Measurements from ENCODE around the gene ATAD3C.
A peak's percentile ranks its signal among the peaks of the same experiment; 100 is the strongest.

ATAD3C gene

DNA sequence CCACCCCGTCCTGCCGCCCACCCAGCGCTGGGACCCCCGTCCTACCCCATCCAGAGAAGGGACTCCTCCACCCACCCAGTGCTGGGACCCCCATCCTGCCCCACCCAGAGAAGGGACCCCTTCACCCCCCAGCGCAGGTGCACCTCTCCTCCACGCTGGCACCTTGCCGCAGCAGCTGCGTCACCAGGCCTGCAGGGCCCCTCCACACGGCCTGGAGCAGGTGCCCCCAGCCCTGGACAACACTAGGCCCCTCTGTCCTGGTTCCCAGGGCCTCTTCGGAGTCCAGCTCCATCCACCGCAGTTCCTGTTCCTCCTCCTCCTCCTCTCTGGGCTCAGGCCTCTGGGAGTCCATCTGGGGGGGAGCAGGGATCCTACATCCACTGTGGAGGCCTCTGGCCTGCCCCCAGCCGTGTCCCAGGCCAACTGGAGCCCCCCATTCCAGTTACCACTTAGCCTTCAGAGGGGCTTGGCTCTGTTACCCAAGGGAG lies 28.8 kb upstream of the ATAD3C start:
- peak overlapping the region in 1 of 2 donors; percentile 36 for H3K4me3 ChIP-seq (ENCODE audit: low read depth in 1 of 2, low read length in 2 of 2)

DNA sequence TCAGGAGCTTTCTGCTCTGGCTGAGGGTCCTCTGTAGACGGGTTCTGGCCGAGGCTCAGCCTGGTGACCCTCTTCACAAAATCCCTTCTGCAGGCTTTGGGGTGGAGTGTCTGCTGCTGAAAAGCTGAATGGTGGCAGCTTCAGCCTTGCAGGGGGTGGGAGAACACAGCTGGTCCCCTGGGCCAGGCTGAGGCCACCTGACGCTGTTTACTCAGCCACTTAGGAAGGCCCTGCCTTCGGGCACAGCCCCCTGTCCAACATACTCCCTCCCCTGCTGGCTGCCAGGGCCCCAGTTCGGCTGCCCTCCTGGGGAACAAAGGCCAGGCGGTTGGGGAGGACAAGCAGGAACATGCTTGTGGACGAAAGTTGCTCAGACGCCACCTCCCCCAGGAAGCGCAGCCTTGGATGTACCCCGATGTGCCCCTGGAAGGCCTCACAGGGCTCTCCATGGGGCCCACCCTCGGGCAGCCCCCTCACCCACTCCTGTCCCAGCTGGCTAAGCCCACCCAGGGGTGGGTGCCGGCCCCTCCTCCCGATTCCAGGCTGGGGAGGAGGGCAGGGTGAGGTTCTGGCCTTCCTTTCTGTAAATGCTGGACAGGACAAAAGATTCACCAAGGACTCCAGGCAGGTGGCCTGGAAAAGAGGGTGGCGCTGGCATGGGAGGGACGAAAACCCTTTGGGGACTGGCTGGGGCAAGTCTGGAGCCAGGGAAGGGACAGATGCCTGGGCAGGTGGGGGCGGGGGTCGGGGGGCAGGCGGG lies 28.2 kb upstream of the ATAD3C start, which contains the start of gene ANKRD65:
Gene ANKRD65 (minus strand): TSS at position 130 of the 760 bp plus-strand sequence. CDS start 271 bp downstream, outside the sequence.
- Histone ChIP-seq H3K4me3 (ENCODE audit: low read depth in 1 of 2, low read length in 2 of 2) (peak within 1 kb of the TSS in 1 of 2 donors; percentile 36), H3K27ac (ENCODE audit: low read length) (no peak within 1 kb of the TSS), H3K27me3 (ENCODE audit: low read depth, low read length) (no peaks in the 10 kb centered on the region), H3K36me3 (ENCODE audit: control insufficient read depth in 1 of 2, insufficient read depth in 2 of 2, low read length in 2 of 2) (no peaks in the 10 kb centered on the region), H3K4me1 (ENCODE audit: control insufficient read depth in 1 of 2, insufficient read depth in 2 of 2, low read length in 2 of 2) (peaks cover 0 to 16% of the 10 kb centered on the region in 2 donors), H3K9me3 (ENCODE audit: control insufficient read depth in 1 of 2, low read length in 2 of 2) (no peaks in the 10 kb centered on the region)

More for the DNA sequence above, 28.8 kb upstream of the ATAD3C start:
- peaks cover 0 to 16% of the 10 kb centered on the region in 2 donors for H3K4me1 ChIP-seq (ENCODE audit: control insufficient read depth in 1 of 2, insufficient read depth in 2 of 2, low read length in 2 of 2)
- H3K9me3 ChIP-seq (ENCODE audit: control insufficient read depth in 1 of 2, low read length in 2 of 2) = no peaks in the 10 kb centered on the region
- no peak overlapping the region for H3K27ac ChIP-seq (ENCODE audit: low read length)
- H3K36me3 ChIP-seq (ENCODE audit: control insufficient read depth in 1 of 2, insufficient read depth in 2 of 2, low read length in 2 of 2) = no peaks in the 10 kb centered on the region
- H3K27me3 ChIP-seq (ENCODE audit: low read depth, low read length) = no peaks in the 10 kb centered on the region

DNA sequence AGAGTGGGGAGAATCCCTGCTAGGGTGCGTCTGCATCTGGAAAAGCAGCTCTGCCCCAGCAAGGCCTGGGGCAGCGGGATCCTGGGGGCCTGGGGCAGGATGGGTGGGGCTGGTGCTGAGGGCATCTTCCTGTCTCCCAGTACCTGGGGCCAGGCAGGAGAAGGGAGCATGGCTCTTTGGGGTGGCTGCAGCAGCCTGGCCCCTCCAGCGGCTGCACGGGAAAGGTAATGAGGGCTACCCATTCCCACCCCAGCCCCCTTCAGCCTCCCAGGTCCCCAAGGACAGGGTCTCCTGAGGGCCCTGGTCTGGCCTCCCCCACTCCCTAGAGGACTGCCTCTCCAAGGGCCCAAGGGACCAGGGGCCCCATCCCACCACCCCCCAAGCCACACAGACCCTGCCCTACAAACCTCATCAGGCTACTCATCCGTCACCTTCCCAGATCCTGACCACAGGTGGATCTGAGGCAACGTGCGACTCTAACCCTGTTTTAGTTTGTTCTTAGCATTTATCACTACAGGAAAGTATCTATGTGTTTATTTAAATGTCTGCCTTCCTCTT lies 27.5 kb upstream of the ATAD3C start:
- H3K36me3 ChIP-seq (ENCODE audit: control insufficient read depth in 1 of 2, insufficient read depth in 2 of 2, low read length in 2 of 2) = no peaks in the 10 kb centered on the region
- H3K9me3 ChIP-seq (ENCODE audit: control insufficient read depth in 1 of 2, low read length in 2 of 2) = no peaks in the 10 kb centered on the region
- H3K27ac ChIP-seq (ENCODE audit: low read length) = no peak overlapping the region
- H3K27me3 ChIP-seq (ENCODE audit: low read depth, low read length) = no peaks in the 10 kb centered on the region
- no peak overlapping the region for H3K4me3 ChIP-seq (ENCODE audit: low read depth in 1 of 2, low read length in 2 of 2)
- H3K4me1 ChIP-seq (ENCODE audit: control insufficient read depth in 1 of 2, insufficient read depth in 2 of 2, low read length in 2 of 2) = peaks cover 0 to 16% of the 10 kb centered on the region in 2 donors

DNA sequence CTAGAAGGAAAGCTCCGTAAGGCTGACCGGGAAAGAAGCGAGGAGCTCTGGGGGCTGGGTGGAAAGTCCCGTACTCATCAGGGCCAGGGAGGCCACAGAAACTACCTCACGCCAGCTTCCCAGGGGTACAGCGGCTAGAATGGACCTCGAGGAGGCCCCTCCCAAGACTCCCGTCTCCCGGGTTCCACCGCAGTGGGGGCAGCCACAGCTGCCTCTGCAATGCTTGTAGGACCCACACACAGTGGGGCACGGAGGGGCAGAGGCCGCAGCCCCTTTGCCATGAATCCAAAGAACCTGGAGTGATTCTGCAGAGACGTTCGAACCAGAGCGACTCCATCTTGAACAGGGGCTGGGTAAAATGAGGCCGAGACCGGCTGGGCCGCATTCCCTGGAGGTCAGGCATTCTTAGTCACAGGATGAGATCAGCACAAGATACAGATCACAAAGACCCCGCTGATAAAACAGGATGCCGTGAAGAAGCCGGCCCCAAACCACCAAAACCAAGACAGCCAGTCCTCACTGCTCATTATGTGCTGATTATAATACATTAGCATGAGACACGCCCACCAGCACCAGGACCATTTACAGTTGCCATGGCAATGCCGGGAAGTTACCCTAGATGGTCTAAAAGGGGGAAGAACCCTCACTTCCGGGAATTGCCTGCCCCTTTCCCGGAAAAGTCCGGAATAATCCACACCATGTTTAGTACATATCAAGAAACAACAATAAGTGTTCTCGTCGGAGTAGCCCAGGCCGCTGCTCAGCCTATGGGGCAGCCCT lies 26.8 kb upstream of the ATAD3C start:
- Histone ChIP-seq H3K9me3 (ENCODE audit: control insufficient read depth in 1 of 2, low read length in 2 of 2) (no peaks in the 10 kb centered on the region), H3K27me3 (ENCODE audit: low read depth, low read length) (no peaks in the 10 kb centered on the region), H3K27ac (ENCODE audit: low read length) (no peak overlapping the region), H3K36me3 (ENCODE audit: control insufficient read depth in 1 of 2, insufficient read depth in 2 of 2, low read length in 2 of 2) (no peaks in the 10 kb centered on the region), H3K4me1 (ENCODE audit: control insufficient read depth in 1 of 2, insufficient read depth in 2 of 2, low read length in 2 of 2) (peaks cover 0 to 16% of the 10 kb centered on the region in 2 donors), H3K4me3 (ENCODE audit: low read depth in 1 of 2, low read length in 2 of 2) (no peak overlapping the region)

DNA sequence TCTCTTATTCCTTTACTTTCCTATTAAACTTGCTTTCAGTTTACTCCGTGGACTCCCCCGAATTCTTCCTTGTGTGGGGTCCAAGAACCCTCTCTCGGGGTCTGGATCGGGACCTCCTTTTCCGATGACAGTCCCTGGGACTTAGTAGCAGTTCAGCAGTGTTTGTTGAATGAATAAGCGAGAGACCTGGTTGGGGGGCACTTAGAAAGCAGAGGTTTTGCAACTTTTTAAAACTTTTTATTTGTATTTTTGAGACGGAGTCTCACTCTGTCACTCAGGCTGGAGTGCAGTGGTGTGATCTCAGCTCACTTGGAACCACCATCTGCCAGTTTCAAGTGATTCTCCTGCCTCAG lies 26.3 kb upstream of the ATAD3C start:
- no peaks in the 10 kb centered on the region for H3K9me3 ChIP-seq (ENCODE audit: control insufficient read depth in 1 of 2, low read length in 2 of 2)
- H3K36me3 ChIP-seq (ENCODE audit: control insufficient read depth in 1 of 2, insufficient read depth in 2 of 2, low read length in 2 of 2) = no peaks in the 10 kb centered on the region
- H3K4me1 ChIP-seq (ENCODE audit: control insufficient read depth in 1 of 2, insufficient read depth in 2 of 2, low read length in 2 of 2) = peaks cover 0 to 18% of the 10 kb centered on the region in 2 donors
- no peak overlapping the region for H3K4me3 ChIP-seq (ENCODE audit: low read depth in 1 of 2, low read length in 2 of 2)
- H3K27me3 ChIP-seq (ENCODE audit: low read depth, low read length) = no peaks in the 10 kb centered on the region
- no peak overlapping the region for H3K27ac ChIP-seq (ENCODE audit: low read length)

DNA sequence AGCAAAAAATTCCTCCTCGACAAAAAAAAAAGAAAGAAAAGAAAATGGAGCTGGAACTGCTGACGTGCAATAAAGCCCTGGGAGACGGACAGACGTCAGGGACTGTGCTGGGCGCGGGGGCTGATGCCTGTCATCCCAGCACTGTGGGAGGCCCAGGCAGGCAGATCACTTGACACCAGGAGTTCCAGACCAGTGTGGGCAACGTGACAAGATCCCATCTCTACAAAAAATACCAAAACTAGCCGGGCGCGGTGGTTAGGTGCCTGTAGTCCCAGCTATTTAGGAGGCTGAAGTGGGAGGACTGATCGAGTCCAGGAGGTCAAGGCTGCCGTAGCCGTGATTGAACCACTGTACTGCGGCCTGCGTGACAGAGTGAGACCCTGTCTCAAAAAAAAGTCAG lies 24.8 kb upstream of the ATAD3C start:
- Histone ChIP-seq H3K36me3 (ENCODE audit: control insufficient read depth in 1 of 2, insufficient read depth in 2 of 2, low read length in 2 of 2) (no peaks in the 10 kb centered on the region), H3K27ac (ENCODE audit: low read length) (no peak overlapping the region), H3K4me1 (ENCODE audit: control insufficient read depth in 1 of 2, insufficient read depth in 2 of 2, low read length in 2 of 2) (peaks cover 1 to 25% of the 10 kb centered on the region in 2 donors)

DNA sequence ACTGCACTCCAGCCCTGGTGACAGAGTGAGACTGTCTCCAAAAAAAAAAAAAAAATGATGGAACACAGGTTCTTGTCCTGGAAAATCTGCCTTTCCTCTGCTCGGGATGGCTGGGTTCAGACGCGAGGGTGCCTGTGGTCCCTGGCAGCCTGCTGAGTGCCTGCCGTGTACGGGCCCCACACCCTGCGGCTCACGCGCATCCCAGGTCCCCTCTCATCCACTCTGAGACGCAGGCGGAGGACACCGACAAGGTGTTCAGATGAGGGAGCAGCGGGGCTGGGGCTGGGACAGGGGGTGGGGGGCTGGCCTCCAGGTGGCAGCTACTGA lies 24.1 kb upstream of the ATAD3C start:
- no peaks in the 10 kb centered on the region for H3K27me3 ChIP-seq (ENCODE audit: low read depth, low read length)
- H3K9me3 ChIP-seq (ENCODE audit: control insufficient read depth in 1 of 2, low read length in 2 of 2) = no peaks in the 10 kb centered on the region
- H3K36me3 ChIP-seq (ENCODE audit: control insufficient read depth in 1 of 2, insufficient read depth in 2 of 2, low read length in 2 of 2) = no peaks in the 10 kb centered on the region
- peaks cover 4 to 29% of the 10 kb centered on the region in 2 donors for H3K4me1 ChIP-seq (ENCODE audit: control insufficient read depth in 1 of 2, insufficient read depth in 2 of 2, low read length in 2 of 2)
- no peak overlapping the region for H3K4me3 ChIP-seq (ENCODE audit: low read depth in 1 of 2, low read length in 2 of 2)
- no peak overlapping the region for H3K27ac ChIP-seq (ENCODE audit: low read length)

More for the DNA sequence above, 24.8 kb upstream of the ATAD3C start:
- Histone ChIP-seq H3K9me3 (ENCODE audit: control insufficient read depth in 1 of 2, low read length in 2 of 2) (no peaks in the 10 kb centered on the region), H3K27me3 (ENCODE audit: low read depth, low read length) (no peaks in the 10 kb centered on the region), H3K4me3 (ENCODE audit: low read depth in 1 of 2, low read length in 2 of 2) (no peak overlapping the region)

DNA sequence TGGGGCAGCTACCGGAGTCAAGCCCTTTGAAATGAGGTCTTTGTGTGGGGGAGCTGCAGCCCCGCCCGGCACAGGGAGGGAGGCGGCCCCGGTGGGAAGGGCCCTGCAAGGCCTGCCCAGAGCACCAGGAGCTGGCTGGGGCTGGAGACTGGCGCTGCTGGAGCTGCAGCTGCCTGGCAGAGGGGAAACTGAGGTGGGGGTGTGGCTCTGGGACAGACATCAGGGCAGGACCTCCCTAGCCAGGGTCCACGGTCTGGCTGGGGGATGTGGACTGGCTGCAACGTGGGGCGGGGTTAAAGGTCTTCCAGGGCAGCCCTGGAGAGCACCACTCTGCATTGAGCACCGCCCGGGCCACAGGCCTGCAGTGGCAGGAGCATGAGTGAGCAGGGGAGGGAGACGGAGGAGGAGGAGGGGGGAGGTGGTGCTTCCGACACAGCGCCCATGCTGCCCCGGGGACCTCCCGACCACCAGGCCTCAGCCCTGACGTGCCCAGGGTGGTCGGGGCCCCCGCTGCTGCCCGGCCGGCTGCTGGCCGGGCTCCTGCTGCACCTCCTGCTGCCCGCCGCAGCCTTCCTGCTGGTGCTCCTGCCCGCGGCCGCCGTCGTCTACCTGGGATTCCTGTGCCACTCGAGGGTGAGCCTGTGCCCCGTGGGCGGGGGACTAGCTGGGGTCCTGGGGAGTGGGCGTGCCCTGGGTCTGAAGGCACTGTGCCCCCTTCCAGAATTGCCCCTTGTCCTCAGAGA lies 23.6 kb upstream of the ATAD3C start:
- Histone ChIP-seq H3K9me3 (ENCODE audit: control insufficient read depth in 1 of 2, low read length in 2 of 2) (no peaks in the 10 kb centered on the region), H3K27ac (ENCODE audit: low read length) (no peak overlapping the region)

DNA sequence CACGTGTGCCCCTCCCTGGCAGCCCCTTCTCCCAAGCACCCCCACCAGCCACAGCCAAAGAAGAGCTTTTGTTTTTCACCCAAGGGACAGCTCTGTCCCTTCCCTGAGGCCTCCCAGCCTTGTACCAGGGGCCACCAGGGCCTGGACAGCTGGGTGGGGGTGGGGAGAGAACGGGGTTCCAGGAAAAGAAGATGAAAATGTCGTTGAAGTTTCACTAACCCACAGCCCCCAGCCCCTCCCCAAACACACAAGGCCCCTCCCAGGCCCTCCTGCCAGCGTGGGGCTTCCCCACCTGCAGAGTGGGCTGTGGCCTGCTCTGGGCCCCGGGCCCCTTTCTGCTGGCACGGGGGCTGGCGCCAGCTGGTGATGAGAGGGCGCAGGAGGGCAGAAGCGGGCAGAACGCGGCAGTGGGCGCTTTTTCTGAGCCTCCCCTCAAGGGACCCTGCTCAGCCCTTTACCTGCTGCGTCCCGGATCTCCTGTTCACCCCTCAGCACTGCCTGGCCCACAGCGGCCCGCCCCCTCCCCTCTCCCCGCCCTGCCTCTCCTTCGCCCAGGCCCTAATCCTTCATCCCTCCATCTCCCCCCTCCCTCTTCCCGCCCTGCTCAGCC lies 22.9 kb upstream of the ATAD3C start:
- no peaks in the 10 kb centered on the region for H3K27me3 ChIP-seq (ENCODE audit: low read depth, low read length)
- no peak overlapping the region for H3K4me3 ChIP-seq (ENCODE audit: low read depth in 1 of 2, low read length in 2 of 2)

More for the DNA sequence above, 23.6 kb upstream of the ATAD3C start:
- H3K4me3 ChIP-seq (ENCODE audit: low read depth in 1 of 2, low read length in 2 of 2) = no peak overlapping the region
- H3K36me3 ChIP-seq (ENCODE audit: control insufficient read depth in 1 of 2, insufficient read depth in 2 of 2, low read length in 2 of 2) = no peaks in the 10 kb centered on the region
- H3K4me1 ChIP-seq (ENCODE audit: control insufficient read depth in 1 of 2, insufficient read depth in 2 of 2, low read length in 2 of 2) = peaks cover 4 to 24% of the 10 kb centered on the region in 2 donors
- no peaks in the 10 kb centered on the region for H3K27me3 ChIP-seq (ENCODE audit: low read depth, low read length)

DNA sequence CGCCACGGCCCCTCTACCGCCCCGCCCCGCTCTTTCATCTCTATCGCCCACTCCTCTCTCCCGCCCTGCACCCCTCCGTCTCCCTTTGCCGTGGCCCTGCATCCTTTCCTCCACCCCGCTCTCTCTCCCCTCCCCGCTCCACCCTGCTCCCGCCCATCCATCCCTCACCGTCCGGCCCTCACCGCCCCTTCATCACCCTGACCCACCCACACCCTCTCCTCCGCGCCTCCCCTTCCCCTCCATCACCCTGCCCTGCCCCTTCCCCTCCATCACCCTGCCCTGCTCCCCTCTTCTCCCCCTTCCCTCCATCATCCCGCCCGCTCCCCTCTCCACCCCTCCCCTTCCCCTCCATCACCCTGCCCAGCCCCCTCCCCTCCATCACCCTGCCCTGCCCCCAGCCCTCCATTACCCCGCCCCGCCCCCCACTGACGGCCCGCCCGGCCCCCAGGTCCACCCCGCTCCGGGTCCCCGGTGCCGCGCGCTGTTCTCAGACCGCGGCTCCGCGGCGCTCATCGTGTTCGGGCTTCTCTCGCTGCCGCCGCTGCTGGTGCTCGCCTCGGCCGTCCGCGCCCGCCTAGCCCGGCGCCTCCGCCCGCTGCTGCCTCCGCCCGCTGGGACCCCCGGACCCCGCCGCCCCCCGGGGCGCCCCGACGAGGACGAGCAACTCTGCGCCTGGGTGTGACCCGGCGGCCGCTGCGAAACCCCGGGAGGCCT lies 22.2 kb upstream of the ATAD3C start:
- H3K4me3 ChIP-seq (ENCODE audit: low read depth in 1 of 2, low read length in 2 of 2) = no peak overlapping the region
- H3K36me3 ChIP-seq (ENCODE audit: control insufficient read depth in 1 of 2, insufficient read depth in 2 of 2, low read length in 2 of 2) = no peaks in the 10 kb centered on the region
- H3K9me3 ChIP-seq (ENCODE audit: control insufficient read depth in 1 of 2, low read length in 2 of 2) = no peaks in the 10 kb centered on the region
- H3K27me3 ChIP-seq (ENCODE audit: low read depth, low read length) = no peaks in the 10 kb centered on the region
- no peak overlapping the region for H3K27ac ChIP-seq (ENCODE audit: low read length)
- H3K4me1 ChIP-seq (ENCODE audit: control insufficient read depth in 1 of 2, insufficient read depth in 2 of 2, low read length in 2 of 2) = peaks cover 4 to 30% of the 10 kb centered on the region in 2 donors

More for the DNA sequence above, 22.9 kb upstream of the ATAD3C start:
- Histone ChIP-seq H3K4me1 (ENCODE audit: control insufficient read depth in 1 of 2, insufficient read depth in 2 of 2, low read length in 2 of 2) (peaks cover 4 to 27% of the 10 kb centered on the region in 2 donors), H3K9me3 (ENCODE audit: control insufficient read depth in 1 of 2, low read length in 2 of 2) (no peaks in the 10 kb centered on the region), H3K36me3 (ENCODE audit: control insufficient read depth in 1 of 2, insufficient read depth in 2 of 2, low read length in 2 of 2) (no peaks in the 10 kb centered on the region), H3K27ac (ENCODE audit: low read length) (no peak overlapping the region)

Measured in muscle layer of duodenum (tissue), 2 donors.